Inflammatory macrophage treated with lipopolysaccharide for 1 hour (primary cell): ENCODE data around the gene FH.

Experiments
- DNase-seq, 2 donors: peaks; one replicate each; pipeline ENCODE4 v3.0.0-alpha.2; 2020 to 2022

Gene FH

GRCh38 chr1:241521718-241522117, 2.2 kb upstream of the FH start:
- DNase-seq, result no peak

- DNase-seq, result peak; percentile 44 to 54
These were observed 518 bp upstream of the FH start for GRCh38 chr1:241520080-241520465.

GRCh38 chr1:241518476-241519307, 863 bp downstream of the FH start:
- peak in 1 of 2 donors; percentile 44 for DNase-seq

- peak in 1 of 2 donors; percentile 33 for DNase-seq
These were observed 6.2 kb downstream of the FH start for GRCh38 chr1:241513378-241513777.

- DNase-seq, result peak; percentile 65 to 83
These were observed 12.2 kb downstream of the FH start for GRCh38 chr1:241507189-241507863.

- DNase-seq, result peak in 1 of 2 donors; percentile 6
These were observed 16.1 kb downstream of the FH start for GRCh38 chr1:241503444-241503843.

- no peak for DNase-seq
These were observed 19.6 kb downstream of the FH start for GRCh38 chr1:241499910-241500309.

GRCh38 chr1:241495741-241496140, 23.8 kb downstream of the FH start:
- no peak for DNase-seq

- DNase-seq, result no peak
These were observed 30.8 kb downstream of the FH start for GRCh38 chr1:241488739-241489138.

GRCh38 chr1:241485554-241485992, 34.0 kb downstream of the FH start:
- DNase-seq, result no peak

GRCh38 chr1:241485145-241485544, 34.4 kb downstream of the FH start:
- DNase-seq, result no peak

- DNase-seq, result peak in 1 of 2 donors; percentile 16
These were observed 36.7 kb downstream of the FH start for GRCh38 chr1:241482761-241483250.

GRCh38 chr1:241479294-241479693, 40.3 kb downstream of the FH start:
- DNase-seq, result no peak

GRCh38 chr1:241475671-241476070, 43.9 kb downstream of the FH start:
- DNase-seq, result peak; percentile 25 to 55

GRCh38 chr1:241473026-241473425, 46.5 kb downstream of the FH start:
- no peak for DNase-seq

GRCh38 chr1:241470908-241471590, 48.5 kb downstream of the FH start:
- no peak for DNase-seq

- no peak for DNase-seq
These were observed 49.2 kb downstream of the FH start for GRCh38 chr1:241470361-241470760.

GRCh38 chr1:241465673-241466072, 53.9 kb downstream of the FH start:
- no peak for DNase-seq

- no peak for DNase-seq
These were observed 54.6 kb downstream of the FH start for GRCh38 chr1:241464985-241465384.

- DNase-seq, result no peak
These were observed 57.2 kb downstream of the FH start for GRCh38 chr1:241462391-241462790.

GRCh38 chr1:241460098-241460873, 59.3 kb downstream of the FH start:
- DNase-seq, result no peak

- no peak for DNase-seq
These were observed 60.3 kb downstream of the FH start for GRCh38 chr1:241459186-241459802.
